HG02610 (cell line): ENCODE data around the gene RCL1.

Source experiments
- ATAC-seq: cut with Tn5 transposase; IDR thresholded peaks from one replicate; pipeline ENCODE4 v1.9.1; 2021; ENCODE audit warnings: mild to moderate bottlenecking, moderate library complexity; ENCODE audit not compliant: unreplicated experiment

Gene RCL1

DNA sequence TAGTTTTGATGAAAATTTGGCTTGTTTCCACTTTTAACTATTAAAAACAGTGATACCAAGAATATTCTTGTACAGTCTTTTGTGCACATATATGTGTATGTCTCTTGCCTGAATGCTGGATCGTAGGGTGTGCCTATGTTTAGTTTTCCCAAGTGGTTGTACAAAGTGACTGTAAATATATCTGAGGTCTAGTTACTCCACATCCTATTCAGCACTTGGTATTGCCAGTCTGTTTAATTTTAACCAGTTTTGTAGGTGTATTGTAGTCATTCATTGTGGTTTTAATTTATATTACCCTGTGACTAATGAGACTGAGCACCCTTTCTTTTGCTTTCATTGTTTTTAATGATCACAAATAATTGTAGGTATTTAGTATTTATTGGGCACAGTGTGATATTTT, 17.8 kb downstream of the RCL1 start:
- no peak for ATAC-seq

DNA sequence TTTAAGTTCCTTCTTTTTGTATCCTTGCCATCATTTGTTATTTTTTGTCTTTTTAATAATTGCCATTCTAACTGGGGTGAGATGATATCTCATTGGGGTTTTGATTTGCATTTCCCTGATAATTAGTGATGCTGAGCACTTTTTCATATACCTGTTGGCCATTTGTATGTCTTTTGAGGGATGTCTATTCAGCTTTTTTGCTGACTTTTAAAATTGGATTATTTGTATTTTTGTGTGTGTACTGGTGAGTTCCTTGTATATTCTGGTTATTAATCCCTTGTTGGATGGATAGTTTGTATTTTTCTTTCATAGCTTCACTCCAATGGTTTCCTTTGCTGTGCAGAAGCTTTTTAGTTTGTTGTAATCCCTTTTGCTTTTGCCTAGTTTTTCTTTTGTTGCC, 19.1 kb downstream of the RCL1 start:
- ATAC-seq, result no peak

DNA sequence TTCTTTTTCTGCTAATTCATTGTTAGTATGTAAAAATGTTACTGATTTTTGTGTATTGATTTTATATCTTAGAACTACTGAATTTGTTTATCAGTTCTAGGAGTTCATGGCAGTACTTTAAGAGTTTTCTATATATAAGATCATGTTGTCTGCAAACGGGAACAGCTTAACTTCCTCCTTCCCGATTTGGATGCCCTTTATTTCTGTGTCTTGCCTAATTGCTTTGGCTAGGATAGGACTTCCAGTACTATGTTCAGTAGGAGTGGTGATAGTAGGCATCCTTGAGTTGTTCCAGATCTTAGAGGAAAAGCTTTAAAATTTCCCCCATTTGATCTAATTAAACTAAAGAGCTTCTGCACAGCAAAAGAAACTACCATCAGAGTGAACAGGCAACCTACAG, 20.1 kb downstream of the RCL1 start:
- ATAC-seq, result no peak

DNA sequence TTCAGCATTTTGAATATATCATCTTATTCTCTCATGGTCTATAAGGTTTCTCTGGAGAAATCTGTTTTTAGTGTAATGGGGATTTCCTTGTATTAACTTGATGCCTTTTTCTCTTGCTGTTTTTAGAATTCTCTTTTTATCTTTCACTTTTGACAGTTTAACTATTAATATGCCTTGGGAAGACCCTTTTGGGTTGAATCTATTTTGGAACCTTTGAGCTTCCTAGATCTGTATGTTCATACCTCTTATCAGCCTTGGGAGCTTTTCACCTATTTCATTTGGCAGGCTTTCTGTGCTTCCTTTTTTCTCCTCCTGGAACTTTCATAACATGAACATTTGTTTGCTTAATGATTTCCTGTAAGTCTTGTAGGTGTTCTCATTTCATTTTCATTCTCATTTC, 22.2 kb downstream of the RCL1 start:
- peak; percentile 79 for ATAC-seq

DNA sequence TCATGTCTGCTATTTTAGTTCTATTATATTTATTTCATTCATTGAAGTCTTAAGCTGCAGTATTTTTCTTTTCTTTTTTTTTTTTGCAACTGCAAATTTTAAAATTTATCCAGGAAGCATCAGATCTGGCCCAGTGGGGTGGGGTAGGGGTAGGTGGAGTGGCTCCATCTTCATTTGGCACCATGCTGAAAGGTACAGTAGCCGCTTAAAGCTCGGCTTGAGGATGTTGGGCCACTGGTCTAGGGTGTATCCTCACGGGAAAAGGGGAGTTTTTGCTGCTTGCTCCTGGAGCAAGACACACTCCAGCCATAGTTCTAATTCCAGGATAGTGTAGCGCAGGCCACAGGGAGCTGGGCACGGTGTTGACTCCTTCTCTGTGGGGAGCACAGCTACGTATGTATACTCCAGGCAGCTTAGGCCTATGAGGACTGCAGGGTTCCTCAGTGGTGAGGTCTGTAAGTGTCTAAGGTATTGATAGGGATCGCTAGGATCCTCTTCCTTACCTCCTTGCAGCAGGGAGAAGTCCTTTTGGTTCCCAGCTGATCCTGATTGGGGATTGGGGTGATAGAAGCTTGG, 22.7 kb downstream of the RCL1 start:
- ATAC-seq, result peak; percentile 14

DNA sequence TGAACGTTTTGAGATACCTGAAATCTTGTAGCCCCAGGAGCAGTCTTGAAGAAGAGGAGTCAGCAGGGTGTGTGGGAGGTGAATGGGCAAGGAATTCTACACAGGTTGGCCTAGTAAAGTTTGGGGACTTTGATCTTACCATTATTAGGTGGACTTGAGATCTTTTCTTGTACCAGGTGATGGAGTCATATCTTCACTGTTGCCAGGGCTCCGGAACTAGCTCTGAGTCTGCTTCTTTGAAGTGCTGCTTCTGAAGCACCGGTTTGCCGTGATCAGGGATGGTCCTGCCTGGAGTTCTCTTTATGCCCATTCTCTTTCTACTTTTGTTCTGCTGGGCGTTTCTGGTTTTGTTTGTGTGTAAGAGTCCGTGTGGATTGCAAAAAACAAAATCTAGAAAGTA, 27.4 kb downstream of the RCL1 start:
- no peak for ATAC-seq

DNA sequence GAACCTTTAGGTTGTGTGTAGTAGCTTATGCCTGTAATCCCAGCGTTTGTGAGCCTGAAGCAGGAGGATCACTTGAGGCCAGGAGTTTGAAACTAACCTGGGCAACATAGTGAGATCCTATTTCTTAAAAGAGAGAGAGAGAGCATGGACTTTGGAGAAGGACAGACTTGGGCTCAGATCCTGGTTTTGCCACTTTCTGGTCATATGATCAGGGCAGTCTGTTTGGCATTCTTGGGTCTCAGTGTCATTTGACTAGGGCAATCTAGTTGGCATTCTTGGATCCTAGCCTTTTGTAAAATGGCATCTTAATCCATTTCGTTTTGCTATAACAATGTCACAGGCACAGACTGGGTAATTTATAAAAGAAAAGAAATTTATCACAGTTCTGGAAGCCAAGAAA, 28.4 kb downstream of the RCL1 start:
- no peak for ATAC-seq

DNA sequence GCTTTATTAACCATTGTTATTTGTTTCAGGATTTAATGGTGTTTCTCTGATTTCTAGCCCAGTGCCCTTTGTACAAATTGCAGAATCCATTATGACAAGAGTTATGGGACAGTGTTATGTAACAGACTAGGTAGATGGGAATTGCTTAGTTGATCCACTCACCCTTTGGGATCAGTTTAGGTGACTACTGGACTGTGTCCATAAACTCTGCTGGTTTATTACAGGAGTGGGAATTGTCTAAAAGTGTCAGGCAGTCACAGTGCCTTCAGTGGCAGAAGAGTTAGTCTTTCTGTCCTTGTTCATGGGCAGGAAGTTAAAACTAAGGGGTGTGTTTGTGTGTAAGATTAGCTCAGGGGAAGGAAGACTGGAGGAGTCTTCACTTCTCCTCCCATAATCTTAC, 29.3 kb downstream of the RCL1 start:
- no peak for ATAC-seq

DNA sequence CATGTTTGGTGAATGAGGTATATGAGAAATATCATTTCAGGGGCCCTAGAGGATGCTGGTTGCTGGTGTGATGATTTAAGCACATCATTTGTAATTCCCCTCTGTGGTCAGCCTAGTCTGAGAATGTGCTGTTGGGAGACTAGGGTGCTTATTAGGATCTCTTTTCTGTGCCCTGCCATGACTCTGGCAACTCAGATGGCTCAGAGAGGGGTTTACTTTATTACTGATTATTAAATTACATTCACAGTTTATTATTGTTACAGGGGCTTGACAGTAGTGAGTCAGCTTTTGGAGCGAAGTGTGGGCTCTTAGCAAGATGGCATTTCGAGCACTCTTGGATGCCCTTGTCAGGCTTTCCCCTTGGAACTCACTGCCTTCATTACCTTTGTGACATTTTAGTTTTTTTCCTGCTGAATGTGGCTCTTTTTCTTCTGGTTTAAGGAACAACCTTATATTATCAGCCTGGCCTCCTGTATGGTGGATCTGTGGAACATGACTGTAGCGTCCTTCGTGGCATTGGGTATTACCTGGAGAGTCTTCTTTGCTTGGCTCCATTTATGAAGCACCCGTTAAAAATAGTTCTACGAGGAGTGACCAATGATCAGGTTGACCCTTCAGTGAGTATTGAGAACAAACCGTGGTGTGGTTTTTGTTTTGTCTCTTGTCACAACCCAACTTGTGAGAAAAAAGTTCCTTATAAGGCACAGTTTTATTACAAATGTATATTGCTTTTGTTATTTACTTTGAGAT, 33.8 kb downstream of the RCL1 start:
- no peak for ATAC-seq

DNA sequence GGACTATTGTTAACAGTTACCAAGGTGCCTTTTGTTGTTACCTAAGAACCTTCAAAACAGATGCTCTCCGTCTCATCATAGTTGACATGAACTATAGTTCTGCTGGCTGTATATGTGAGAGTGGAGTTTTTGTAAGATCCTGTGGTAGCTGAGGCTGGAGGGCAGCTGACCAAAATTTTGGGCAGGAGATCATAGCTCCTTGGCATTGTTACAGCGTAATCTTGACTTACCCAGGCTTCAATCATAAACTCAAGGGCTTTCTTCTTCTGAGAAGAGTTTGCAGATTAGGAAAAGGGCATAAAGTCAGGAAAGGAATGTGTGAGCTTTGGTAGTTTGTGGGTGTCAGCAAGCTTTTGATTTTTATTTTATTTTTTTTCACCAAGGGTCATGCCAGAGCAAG, 34.5 kb downstream of the RCL1 start:
- ATAC-seq, result no peak

DNA sequence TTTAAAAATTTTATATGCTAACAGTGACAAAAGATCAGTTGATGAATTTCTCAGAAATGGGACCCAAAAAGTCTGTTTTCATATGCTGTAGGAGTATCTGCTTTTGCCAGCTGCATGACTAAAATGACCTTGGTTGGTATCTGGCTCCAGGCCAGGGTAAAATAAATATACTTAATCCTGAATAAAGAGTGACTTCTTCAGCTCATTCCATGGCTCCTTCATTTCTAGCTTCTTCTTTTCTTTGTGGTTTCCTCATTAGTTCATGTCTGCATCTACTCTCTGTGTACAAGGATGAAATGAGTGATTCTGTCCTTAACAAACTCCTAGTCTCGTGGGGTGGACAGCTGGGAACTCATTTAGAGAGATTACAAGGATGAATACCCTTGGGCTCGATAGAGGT, 36.0 kb downstream of the RCL1 start:
- no peak for ATAC-seq

DNA sequence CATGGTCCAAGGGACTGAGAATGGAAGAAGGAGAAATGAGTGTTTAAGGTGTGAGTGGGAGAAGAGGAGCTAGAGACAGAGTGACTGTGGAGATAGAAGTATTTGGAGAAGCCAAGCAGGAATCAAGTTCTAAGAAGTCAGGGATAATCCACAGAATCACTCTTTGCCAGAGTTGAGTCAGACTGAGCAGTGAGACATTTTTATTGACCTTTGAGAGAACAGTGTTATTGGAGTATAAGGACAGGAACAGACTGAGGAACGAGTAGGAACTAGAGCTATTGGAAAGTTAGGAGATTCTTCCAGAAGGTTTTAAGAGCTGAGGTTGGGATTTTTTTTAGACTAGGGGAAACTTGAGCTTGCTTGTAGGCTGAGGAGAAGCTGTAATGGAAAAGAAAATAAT, 37.2 kb downstream of the RCL1 start:
- ATAC-seq, result no peak

DNA sequence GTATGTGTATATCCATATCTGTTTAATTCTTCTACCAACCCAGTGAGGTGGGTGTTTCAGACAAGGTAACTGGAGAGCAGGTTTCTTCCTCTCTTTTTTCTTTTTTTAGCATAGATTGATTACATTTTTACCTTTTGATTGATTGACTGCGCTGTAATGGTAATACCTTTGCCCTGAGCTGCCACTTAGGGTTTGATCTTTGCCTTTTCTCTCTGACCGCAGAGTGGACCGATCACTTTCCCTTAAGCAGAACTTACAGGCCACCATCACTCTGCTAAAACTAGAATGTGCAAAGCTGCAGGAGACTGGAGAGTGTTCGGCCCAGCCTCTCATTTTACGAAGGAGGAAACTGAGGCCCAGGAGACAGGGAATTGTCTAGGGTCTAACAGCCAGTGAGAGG, 38.0 kb downstream of the RCL1 start:
- no peak for ATAC-seq

DNA sequence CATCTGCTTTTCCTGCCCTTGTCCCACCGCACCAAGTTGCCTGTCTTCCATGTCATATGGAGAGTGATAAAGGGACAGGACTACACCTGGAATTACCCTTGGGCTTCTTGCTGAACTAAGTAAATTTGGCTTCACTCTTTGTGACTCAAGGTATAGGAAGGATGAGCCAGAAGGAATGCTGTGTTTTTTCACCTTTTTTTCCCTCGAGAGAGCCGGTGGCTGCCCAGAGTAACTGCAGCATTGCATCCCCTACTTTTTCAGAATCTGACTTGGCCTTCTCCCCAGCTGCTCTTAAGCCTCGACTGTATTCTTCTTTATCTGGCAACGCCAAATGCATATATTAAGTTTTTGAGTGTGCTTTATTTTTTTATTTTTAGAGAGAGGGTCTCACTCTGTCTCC, 38.4 kb downstream of the RCL1 start:
- ATAC-seq, result no peak

DNA sequence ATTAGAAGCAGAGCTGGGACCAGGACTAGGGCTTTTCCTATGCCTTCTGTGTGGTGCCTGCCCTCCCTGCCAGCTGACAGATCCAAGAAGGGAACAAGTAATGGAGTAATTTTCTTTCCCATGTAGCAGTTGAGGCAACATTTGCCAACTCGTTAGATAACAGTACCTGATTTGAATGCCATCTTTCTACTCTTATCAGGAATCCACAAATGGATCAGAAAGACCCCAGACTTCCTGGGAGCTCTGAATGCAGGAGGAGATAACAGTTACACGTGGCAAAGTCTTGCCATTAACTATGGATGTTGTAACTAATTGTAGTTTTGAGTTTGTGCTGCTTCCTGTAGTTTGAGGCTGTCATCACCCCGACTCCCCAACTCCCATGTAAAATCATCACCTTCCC, 39.2 kb downstream of the RCL1 start:
- no peak for ATAC-seq

DNA sequence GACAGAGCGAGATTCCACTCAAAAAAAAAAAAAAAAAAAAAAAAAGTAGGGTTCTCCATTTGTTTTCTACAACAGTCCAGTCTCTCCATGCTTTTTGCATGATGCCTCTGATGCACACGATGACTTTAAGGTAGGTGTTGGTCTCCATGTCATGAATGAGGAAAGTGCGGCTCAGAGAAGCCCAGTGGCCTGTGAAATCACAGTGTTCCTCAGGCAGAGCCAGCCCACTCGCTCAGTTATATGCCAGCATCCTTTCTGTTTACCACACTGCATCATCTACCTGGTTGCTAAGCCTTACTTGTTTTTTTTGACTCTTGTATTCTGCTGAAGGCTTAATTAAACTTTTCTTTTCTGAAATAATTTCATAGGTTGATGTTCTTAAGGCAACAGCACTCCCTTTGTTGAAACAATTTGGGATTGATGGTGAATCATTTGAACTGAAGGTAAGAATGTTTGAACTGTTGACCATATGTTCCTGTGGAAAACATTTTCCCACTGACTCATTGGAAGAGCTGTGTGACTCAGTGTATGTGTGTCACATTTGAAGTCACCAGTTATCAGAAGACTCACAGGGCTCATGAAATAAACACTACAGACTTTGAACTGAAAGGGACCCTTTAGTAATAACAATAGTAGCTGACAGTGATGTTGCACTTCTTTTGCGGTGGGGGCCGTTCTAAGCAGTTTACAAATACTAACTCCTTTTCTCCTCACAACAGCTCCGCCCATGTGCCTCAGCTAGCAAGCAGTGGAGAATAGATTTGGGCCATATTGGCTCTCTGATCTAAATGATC, 40.2 kb downstream of the RCL1 start:
- no peak for ATAC-seq

DNA sequence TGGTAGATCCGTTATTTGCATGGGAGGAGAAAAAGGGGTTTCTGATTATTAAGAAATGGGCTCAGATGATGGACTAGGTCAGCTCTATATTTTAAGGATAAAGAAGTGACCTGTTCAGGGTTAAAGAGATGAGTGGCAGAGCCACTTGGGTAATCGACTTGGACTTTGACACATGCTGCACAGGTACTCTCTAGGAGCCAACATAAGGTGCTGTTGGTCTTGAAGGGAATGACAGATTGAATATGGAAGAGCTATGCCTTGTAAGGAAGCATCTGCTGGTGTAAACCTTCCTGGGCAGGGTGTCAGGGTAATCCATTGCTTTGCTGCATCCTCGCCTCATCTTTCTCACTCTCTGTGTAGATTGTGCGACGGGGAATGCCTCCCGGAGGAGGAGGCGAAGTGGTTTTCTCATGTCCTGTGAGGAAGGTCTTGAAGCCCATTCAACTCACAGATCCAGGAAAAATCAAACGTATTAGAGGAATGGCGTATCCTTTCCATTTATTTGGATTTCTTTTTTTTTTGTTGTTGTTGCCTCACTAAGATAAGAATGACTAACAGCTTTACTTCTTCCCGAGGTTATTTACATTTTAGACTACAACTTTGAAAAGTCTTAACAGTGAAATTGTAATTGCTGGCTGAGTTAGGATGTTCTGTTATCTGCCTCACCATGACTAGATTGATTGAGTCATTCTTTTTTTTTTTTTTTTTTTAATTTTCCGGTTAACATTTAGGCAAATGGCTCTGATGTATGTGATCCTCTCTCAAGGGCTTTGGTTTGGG, 41.2 kb downstream of the RCL1 start:
- ATAC-seq, result no peak

DNA sequence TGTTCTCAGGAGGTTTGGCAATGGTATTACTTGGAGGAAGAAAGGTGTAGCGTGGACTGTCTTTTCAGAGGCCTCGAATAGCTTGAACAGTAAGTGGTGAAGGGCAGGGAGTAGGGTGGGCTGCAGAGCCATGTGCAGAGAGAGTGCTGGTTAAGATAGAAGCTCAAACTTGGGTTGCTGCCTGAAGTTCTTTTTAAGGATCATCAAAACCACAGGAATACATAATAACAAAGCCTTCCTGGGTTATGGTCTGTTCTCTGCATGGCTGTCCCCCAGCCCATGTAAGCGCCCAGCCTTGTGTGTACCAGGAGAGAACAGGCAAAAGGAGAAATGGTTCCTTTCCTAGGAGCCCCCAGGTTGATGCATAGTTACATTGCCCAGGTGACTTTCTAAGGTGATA, 43.9 kb downstream of the RCL1 start:
- ATAC-seq, result no peak

DNA sequence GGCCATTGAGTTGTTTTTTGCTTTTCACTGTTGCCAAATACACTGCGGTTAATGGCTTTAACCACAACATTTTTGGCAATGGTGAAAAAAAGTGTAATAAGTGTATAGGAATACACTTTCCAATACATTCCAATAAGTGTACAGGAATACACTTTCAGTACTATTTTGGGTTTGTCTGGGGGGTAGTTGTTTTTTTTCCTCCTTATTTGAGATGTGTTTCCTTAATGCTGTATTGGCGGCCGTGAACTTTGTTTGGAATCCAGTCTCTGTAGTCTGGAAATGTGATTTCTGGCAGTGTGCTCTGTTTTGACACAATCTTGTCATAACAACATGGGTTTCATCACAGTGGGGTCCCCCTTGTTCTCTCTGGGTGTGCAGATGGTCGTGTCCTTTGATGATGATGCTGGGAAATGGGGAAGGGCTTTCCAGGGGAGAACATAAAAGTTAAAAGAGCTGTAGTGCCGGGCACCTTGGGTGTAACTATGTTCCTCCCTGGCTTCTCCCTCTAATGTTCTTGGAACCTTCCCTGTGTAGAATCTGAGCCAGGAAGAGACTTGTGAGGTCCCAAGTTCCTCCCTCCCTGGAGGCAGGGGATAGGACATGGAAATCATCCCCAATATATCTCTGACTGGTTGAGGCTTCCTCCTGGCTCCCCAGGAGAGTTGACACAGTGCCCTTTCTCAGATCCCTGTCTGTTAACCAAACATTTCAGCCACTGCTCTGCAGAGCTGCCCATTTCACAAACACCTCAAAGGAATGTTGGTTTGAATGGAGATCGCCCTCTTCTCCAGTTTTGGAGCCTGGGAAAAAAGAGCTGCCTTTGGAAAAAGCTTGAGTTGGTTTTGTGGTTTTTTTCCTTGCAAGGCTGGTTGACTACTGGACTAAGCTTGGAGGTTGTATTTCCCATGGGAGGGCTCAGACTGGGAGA, 44.8 kb downstream of the RCL1 start:
- no peak for ATAC-seq

DNA sequence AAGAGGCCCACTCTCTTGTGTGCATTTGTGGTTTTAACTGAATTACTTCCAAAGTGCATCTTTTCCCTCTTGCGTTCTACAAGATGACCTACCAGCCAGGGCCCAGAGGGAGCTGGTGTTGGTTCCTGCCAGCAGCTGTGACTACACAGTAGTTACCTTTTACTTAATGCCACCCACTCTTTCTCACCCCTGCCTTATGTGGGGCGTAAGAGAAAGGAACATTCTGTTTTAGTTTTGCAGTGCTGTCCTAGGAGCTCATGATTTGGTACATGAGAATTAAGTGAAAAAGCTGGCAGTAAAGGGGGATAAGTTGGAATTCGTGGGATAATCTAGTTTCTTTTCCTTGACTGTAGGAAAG, 45.4 kb downstream of the RCL1 start:
- ATAC-seq, result no peak
